GM18867 (cell line): ENCODE data around the gene PEAK1.

Source experiments
- ATAC-seq: cut with Tn5 transposase; IDR thresholded peaks from one replicate; pipeline ENCODE4 v1.9.1; 2021; ENCODE audit warnings: mild to moderate bottlenecking, moderate library complexity; ENCODE audit not compliant: unreplicated experiment

The PEAK1 gene

DNA sequence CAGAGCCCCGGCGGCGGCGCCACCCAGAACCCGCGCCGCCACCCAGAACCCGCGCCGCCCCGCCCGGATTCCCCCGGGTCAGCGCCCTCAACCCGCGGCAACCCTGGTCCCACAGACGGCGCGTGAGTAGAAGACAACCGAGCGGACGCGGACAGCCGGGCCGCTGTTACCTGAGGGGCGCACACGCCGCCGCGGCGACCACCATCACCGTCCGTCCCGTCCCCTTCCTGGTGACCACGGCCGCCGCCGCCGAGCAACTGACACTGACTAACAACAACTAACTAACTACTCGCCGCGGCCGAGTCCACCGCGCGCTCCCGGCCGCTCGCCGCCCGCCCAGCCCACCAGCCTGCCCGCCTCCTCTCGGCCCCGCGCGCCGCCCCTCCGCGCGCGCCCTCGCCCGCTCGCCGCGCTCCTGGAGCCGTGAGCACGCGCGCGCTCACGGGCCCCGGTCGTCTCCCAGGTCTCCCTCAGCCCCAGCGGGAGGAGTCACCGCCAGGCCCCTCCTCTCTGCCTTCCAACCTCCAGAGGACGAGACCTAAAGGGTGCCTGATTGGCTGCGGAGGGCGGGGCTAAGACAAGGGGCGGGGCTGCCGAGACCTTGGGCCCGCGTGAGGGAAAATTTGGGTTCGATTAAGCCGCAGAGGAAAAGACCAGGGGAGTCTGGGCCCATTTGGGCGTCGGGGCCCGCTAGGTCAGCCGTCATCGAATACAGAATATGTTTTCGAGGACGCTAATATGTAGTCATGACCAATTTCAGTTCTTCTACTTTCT is at the start of gene PEAK1:
Gene PEAK1 (minus strand): TSS at position 269 of the 774 bp plus-strand sequence. CDS start 238,178 bp downstream, outside the sequence.
- ATAC-seq: peak; percentile 94

GRCh38 chr15:77468896-77469295 is 49.0 kb upstream of the PEAK1 start:
- ATAC-seq: no peak

GRCh38 chr15:77466521-77466920 is 46.6 kb upstream of the PEAK1 start:
- no peak for ATAC-seq

- no peak for ATAC-seq
Observed at GRCh38 chr15:77464129-77464865, 44.4 kb upstream of the PEAK1 start.

DNA sequence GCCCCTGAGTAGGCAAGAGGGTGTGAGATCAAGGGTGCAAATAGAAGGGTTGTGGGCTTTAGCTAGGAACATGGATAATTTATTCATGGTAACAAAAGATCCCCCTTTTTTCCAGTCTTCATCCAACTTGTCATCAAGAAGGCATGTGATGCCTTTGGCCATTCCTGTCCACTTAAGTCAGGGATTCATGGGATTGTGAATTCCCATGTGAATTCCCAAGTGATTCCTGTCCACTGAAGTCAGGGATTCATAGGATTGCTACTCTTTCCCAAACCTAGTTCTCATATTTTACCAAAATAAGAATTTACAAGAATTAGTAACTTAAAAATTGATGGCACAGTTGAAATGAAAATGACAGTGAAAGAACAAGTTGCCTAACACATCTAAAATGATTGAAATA is 41.6 kb upstream of the PEAK1 start:
- no peak for ATAC-seq

- ATAC-seq: no peak
Observed at GRCh38 chr15:77459031-77459430, 39.1 kb upstream of the PEAK1 start.

GRCh38 chr15:77457905-77458265 is 38.0 kb upstream of the PEAK1 start:
- no peak for ATAC-seq

DNA sequence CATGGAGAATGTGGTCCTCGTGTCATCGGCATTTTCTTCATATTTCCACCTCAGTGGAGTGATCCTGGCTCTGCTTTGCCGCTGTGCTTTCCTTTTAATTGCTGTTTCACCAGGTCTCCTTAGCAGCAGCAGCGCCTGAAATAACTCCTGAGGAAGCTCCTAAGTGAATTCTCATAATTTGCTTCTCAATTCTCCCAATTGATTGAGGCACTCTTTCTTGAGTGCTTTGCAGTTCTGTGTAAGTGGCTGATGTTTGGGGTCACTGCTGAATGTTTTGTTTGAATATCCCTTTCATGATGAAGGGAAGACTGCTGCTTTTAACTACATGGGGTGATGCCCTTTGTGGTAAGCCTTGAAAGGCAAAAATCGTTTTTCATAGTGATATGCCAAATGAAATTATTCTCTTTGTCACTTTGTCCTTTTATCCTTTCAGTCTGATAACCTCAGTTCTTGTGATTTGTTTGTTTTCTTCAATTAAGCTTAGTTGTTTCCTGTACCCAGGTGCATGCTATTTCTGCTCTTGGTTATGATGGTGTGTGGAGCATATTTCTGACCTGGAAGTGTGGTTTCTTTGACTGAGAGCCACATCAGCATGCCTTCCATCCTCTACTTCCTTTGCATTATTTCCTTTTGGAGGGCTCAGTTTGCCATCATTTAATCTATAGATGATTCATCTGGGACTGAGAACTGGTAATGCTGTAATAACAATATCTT is 37.4 kb upstream of the PEAK1 start:
- no peak for ATAC-seq

DNA sequence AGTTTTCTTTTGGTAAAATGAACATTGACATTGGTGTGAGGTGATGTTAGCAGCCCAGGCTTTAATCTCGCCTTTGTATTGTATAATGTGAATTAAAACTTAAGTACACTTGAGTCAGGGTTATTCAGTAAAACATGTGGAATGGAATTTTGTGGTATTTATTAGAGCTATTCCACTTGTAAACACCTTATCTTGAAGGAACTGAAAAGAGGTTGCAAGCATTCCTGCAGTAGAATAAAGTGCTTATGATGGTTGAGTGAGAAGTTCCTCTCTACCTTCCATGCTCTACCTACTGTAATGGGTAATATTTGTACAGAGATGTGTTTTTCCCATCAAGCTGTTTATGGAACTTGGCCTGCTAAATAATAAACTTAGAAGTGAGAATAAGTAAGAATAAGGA is 36.8 kb upstream of the PEAK1 start:
- no peak for ATAC-seq

DNA sequence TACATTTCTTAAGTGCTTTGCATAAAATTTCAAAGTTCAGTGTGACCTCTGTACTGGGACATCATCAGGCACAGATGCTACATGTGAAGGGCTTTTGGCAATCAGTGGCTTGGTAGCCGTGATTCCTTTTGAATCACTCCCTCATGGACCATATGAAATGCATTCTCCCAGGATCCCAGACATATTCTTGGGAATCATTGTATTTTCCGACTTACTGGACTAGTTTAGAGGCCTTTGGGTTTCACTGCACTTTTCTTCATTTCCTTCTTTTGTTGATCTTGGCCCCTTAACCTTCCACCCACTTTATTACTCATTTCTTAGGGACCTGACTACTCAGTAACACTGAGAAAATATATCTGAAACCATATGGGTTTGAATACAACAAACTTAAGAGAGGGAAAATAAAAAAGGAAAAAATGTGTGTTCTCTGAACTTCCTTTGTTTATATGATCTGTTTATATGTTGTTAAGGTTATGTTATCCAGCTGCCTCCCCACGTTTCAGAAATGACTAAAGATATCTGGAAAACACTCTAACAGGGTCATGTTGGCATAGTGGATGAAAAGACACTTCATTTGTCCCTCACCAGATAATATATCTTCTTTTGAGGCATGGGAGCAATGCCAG is 35.9 kb upstream of the PEAK1 start:
- no peak for ATAC-seq

DNA sequence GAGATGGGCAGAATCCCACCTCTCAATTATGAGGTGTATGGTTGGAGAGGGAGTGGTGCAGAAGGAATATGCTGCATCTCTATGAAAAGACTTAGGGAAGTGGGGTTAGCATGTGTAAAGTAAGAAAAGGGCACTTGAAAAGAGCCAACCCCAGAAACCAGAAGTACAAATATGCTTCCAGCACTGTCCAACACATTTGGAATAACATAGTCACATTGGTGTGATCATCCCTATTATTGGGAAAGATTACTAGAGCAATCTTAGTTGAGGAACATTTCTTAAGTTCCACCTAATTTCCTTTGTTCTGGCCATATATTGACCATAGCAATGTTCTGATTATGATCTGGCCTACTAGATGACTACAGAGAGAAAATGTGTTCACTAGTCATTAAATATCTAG is 35.0 kb upstream of the PEAK1 start:
- ATAC-seq: no peak

- no peak for ATAC-seq
Observed at GRCh38 chr15:77454265-77454664, 34.4 kb upstream of the PEAK1 start.

DNA sequence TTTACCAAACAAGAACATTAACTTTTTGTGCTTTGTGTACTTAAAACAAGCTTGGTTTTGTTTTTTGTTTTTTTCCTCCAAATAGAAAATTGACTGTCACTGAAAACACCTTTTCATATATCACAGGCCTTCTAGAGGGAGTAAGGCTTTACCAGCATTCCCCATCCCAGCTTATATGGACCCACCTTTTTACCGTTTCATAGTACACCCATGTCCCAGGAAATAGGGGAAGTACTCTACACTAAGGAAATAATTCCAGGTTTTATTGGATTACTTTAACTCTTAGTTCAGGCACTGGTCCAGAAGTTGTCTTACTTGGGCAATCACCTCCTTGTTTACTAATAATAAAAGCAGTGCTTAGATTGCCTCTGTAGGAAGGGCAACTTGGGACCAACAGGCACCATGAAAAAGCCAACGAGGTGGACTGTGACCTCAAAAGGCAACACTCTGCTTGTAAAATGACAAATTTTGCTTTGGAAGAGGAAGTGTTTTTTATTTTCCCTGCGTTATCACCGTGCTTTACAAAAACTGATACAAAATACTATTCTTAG is 27.0 kb upstream of the PEAK1 start:
- no peak for ATAC-seq

DNA sequence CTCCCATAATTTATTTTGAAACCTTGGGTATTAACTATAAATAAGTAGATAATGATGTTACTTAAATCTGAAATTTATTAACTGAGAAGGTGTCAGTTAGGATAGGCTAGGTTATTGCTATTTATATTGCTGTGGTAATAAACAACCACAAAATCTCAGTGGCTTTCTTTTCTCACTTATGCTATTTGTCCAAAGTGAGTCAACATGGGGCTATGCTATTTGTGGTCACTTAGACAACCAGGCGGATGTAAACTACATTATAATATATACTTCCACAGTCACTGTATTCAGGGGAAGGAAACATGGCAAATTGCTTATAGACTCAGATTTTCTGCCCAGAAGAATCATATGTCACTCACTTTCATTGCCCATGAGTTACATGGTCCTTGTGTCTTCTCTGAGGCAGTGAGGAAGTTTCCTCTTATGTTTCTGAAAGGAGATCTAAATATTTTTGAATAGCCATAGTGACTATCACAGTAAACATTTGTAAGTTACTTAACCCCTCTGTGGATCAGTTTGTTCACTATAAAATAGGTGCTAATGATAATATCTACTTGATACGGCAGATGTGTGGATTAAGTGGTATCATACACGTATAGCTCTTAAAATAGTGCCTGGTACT is 20.6 kb upstream of the PEAK1 start:
- ATAC-seq: peak; percentile 92

DNA sequence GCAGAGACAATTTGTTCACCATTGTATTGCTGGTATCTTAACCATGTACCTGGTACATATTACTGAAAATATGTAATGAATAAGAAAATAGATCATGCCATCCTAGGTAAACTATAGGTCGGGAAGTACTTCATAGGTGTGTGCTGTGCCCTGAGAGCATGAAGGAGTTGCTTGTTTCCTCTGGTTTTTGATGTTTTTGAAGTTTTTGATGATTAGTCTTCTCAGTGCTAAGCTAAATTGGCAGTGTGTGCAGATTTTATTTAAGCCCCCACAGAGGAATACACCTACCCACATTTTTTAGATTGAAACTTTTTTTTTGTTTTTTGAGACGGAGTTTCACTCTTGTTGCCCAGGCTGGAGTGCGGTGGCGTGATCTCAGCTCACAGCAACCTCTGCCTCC is 17.4 kb upstream of the PEAK1 start:
- ATAC-seq: no peak

DNA sequence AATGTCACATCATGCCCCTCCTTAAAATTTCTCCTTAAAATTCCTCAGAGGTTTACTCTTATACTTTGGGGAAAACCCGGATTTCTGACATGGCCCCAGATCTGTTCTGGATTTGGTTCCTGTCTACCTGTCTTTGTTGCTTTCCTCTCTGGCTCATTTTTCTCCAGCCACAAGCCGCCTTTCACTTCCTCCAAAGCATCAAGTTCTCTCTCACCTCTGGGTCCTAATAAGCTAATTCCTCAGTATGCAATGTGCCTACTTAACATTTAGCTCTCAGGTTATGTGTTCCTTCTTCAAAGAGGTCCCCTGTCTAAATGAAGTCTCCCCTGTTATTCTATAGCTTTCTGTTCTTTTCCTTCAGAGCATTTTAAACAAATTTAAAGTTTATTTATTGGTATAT is 16.9 kb upstream of the PEAK1 start:
- ATAC-seq: no peak

DNA sequence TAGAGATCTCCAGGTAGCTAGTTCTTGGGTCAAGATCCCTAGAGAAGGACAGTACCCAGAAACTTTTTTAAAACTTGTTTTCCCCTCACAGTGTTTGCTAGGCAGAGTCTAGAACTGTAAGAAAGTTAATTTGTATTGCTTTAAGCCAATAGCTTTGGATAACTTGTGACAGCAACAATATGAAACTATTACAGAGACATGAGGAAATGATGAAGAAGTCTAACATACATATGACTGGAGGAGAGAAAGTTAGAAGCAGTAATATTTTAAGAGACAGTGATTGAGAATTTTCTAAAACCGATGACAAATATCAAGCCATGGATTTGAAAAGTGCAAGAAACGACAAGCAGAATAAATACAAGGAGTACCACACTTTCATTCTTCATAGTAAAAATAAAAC is 10.7 kb upstream of the PEAK1 start:
- no peak for ATAC-seq

GRCh38 chr15:77430213-77430612 is 10.3 kb upstream of the PEAK1 start:
- no peak for ATAC-seq

DNA sequence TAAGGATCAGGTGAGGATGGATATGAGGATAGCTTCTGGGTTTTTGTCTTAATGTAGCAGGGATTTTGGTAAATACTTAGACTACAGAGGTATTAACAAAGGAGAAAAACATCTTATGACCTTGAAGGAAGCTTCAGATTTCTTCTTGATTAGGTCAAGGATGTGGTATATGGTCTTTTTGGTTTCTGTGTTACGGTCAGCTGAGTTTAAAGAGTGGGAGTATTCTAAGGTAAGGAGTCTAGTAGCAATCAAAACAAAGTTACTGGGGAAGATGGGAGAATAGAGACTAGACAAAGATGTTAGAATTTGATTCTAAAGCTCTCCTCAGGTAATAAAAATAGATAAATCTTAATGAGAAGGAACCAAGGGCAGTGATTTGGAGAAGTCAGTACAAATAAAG is 7.0 kb upstream of the PEAK1 start:
- ATAC-seq: no peak

DNA sequence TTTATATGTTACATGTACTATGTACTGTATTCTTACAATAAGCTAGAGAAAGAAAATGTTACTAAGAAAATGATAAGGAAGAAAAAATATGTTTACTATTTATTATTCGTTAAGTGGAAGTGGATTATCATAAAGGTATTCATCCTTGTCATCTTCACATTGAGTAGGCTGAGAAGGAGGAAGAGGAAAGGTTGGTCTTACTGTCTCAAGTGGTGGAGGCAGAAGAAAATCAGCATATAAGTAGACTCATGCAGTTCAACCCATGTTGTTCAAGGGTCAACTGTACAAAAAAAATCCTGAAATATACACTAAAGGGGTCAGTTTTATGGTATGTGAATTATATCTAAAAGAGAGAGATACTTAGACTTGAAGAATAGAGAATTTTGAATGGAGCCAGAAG is 6.5 kb upstream of the PEAK1 start:
- ATAC-seq: no peak

DNA sequence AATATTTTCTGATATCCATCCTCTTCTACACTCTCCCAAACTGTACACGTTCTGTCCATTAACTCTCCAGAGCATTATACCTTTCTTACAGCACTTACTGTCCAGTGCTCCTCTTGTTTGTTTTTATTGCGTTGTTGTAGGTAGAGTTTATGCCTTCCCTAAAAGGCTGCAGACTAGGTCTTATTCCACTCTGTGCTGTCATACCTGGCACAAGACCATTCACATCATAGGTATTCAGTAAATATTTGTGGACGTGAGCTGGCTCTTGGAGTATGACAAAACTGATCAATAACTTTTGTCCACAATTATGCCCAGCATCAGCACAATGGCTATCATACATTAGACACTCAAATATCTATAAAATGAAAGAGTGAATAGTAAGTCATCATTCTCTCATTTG is 5.2 kb upstream of the PEAK1 start:
- no peak for ATAC-seq
